Fibroblast of skin of scalp (primary cell): ENCODE measurements around the gene SLC39A10.

Experiments
- DNase-seq: peaks from one replicate; pipeline ENCODE4 v3.0.0-alpha.2; 2013

SLC39A10 gene

GRCh38 chr2:195730912-195731311 lies 73.9 kb downstream of the SLC39A10 start:
- DNase-seq = peak; percentile 60

GRCh38 chr2:195732574-195732973 lies 75.5 kb downstream of the SLC39A10 start:
- DNase-seq = peak; percentile 15

GRCh38 chr2:195733831-195734230 lies 76.8 kb downstream of the SLC39A10 start:
- no peak for DNase-seq

- DNase-seq = peak; percentile 46
Observed at GRCh38 chr2:195734395-195734794, 77.4 kb downstream of the SLC39A10 start.

- no peak for DNase-seq
Observed at GRCh38 chr2:195734931-195735330, 77.9 kb downstream of the SLC39A10 start.

GRCh38 chr2:195735347-195735746 lies 78.3 kb downstream of the SLC39A10 start:
- DNase-seq = no peak

- DNase-seq = peak; percentile 87
Observed at GRCh38 chr2:195737511-195738325, 80.7 kb downstream of the SLC39A10 start.

- DNase-seq = no peak
Observed at GRCh38 chr2:195741191-195741590, 84.2 kb downstream of the SLC39A10 start.

GRCh38 chr2:195756218-195756942 lies 99.4 kb downstream of the SLC39A10 start:
- no peak for DNase-seq

GRCh38 chr2:195758846-195759245 lies 101.8 kb downstream of the SLC39A10 start:
- DNase-seq = no peak

- DNase-seq = no peak
Observed at GRCh38 chr2:195759877-195760276, 102.9 kb downstream of the SLC39A10 start.

GRCh38 chr2:195763866-195764265 lies 106.8 kb downstream of the SLC39A10 start:
- no peak for DNase-seq

- no peak for DNase-seq
Observed at GRCh38 chr2:195766691-195767090, 109.7 kb downstream of the SLC39A10 start.

- peak; percentile 43 for DNase-seq
Observed at GRCh38 chr2:195768431-195768830, 111.4 kb downstream of the SLC39A10 start.

GRCh38 chr2:195769975-195770374 lies 112.9 kb downstream of the SLC39A10 start:
- no peak for DNase-seq

- DNase-seq = no peak
Observed at GRCh38 chr2:195779491-195779890, 122.5 kb downstream of the SLC39A10 start.

GRCh38 chr2:195782156-195782555 lies 125.1 kb downstream of the SLC39A10 start:
- no peak for DNase-seq
